ENCODE measurements around the gene TMEM254.
A peak's percentile ranks its signal among the peaks of the same experiment; 100 is the strongest.

Gene TMEM254, protein sequence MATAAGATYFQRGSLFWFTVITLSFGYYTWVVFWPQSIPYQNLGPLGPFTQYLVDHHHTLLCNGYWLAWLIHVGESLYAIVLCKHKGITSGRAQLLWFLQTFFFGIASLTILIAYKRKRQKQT

DNA sequence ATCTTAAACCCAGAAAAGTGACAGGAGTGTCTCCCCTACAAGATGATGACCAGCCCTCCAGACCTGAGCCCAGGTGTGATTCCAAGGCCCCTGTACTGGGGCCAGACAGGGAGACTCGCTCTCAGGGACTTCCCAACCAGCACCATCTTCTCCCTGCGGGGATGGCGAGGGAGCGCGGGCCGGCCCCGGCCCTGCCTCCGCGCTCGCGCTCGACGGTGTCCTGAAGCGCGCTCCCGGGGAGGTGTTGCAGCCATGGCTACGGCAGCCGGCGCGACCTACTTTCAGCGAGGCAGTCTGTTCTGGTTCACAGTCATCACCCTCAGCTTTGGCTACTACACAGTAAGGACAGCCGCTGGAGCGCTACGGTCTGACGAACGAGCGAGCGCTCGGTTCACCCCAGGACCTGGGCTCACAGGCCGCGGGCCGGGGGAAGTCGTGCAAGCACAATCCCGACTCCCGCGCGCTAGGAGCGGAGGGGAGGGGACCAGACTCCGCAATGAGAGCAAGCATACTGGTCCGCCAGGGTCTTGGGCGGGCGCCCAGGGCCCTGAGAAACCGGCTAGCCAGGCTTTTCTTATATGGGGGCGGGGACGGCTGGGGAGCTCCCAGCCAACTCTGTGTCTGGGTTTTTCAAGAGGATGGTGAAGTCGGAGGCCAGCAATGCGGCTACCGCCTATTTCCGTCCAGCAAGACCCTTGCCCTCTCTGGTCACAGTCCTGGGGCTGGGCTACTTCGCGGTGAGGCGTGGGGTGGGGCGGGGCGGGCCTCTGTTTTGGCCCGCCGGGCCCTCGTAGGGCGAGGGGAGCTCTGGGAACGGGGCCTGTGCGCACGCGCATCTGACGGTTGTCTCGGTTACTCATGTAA, at the start of gene TMEM254:
Gene TMEM254, plus strand, starts transcription at position 218 of the 864 bp plus-strand sequence. Its CDS starts 35 bp downstream, at position 253.
- TF ChIP-seq, protein P1, sequence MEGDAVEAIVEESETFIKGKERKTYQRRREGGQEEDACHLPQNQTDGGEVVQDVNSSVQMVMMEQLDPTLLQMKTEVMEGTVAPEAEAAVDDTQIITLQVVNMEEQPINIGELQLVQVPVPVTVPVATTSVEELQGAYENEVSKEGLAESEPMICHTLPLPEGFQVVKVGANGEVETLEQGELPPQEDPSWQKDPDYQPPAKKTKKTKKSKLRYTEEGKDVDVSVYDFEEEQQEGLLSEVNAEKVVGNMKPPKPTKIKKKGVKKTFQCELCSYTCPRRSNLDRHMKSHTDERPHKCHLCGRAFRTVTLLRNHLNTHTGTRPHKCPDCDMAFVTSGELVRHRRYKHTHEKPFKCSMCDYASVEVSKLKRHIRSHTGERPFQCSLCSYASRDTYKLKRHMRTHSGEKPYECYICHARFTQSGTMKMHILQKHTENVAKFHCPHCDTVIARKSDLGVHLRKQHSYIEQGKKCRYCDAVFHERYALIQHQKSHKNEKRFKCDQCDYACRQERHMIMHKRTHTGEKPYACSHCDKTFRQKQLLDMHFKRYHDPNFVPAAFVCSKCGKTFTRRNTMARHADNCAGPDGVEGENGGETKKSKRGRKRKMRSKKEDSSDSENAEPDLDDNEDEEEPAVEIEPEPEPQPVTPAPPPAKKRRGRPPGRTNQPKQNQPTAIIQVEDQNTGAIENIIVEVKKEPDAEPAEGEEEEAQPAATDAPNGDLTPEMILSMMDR (IDR thresholded peaks at IDR 0.05): no peak

DNA sequence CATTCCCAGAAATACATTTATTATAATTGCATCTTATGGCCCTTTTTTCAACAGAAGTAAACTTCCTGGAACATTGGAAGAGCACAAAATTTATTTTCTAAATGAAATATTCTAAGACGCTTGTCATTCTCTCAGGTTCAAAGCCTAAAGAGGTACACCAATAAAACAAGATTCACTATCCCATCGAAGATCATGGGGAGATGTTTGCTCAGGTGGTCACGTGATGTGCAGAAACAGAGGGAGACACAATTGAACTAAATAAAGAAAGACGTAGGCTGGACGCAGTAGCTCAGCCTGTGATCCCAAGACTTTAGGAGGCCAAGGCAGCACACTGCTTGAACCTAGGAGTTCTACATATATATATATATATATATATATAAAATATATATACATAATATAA, 46.0 kb upstream of the TMEM254 start:
- TF ChIP-seq, protein P1 (IDR thresholded peaks at IDR 0.05): no peak

DNA sequence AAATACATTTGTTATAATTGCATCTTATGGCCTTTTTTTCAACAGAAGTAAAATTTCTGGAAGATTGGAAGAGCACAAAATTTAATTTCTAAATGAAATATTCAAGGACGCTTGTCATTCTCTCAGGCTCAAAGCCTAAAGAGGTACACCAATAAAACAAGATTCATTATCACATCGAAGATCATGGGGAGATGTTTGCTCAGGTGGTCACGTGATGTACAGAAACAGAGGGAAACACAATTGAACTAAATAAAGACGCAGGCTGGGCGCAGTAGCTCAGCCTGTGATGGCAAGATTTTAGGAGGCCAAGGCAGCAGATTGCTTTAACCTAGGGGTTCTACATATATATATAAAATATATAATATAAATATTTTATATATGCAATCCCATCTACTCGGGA, 37.3 kb upstream of the TMEM254 start:
- TF ChIP-seq, protein P1 (IDR thresholded peaks at IDR 0.05): no peak

DNA sequence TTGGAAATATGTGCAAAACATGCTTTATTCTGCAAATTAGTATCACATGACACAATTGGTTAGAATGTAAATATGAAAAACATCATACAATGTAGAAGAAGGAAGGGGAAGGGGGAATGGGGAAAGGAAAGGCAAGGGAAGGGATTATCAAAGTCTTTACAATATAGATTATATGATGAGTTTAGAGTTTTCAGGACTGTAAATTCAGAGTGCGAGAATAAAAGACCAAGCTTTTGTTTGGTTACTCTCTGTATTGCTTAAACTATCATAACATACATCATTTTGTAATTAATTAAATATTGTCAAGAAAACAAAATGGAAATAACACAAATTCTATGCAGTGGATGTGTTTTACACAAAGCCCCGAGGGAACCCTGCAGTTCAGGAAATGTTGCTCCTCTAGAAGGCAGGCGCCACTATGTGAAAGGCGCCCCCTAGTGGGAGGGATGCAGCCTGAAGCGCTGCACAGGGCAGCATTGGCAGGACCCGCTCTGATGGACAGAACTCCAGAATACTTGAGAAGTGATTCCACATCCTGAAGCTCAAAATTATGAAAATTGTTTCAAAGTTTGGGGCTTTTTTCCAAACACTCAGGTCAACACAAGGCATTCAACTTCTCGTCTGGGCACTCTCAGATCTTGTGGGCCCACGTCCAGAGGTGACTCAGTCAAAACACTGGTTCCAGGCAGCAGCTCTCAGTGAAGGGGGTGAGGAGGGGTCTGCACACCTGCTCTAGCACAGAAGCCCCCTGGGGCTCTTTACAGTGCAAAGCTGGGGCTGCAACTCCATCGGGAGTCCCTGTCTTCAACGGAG, 31.6 kb upstream of the TMEM254 start:
- TF ChIP-seq, protein P1 (IDR thresholded peaks at IDR 0.05): peak; percentile 98

DNA sequence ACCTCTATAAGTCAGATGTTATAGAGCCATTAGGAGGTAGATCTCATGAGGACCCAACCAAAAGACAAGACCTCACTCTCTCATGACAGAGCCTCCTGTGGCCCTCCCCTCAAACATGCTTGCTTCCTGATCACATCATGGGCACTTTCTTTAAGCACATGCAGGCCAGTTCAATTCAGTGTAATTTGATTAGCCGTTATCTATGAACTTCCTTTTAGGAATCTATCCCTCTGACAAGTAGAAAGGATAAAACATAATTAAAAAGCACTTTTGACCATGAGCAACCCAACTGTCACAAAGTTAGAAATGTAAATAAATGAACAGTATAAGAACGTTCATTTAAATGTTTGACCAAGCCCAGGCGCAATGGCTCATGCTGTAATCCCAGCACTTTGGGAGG, 27.7 kb upstream of the TMEM254 start:
- TF ChIP-seq, protein P1 (IDR thresholded peaks at IDR 0.05): no peak

DNA sequence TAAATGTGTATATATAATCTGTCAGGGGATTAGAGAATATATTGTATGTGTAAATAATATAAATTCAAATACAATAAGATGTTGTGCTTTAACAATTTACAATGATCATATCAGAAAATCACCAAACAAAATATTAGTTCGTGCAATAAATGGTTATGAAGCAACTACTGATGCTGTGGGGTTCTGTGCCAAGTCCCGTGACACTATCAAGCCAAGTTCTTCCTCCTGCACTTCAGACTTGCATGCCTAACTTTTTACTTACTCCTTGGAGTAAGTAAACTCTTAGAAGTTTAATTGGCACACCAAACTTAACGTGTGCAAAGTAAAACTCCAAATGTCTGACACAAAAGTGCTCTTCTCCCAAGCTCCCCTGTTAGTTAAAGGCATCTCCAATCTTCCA, 26.5 kb upstream of the TMEM254 start:
- TF ChIP-seq, protein P1 (IDR thresholded peaks at IDR 0.05): no peak

DNA sequence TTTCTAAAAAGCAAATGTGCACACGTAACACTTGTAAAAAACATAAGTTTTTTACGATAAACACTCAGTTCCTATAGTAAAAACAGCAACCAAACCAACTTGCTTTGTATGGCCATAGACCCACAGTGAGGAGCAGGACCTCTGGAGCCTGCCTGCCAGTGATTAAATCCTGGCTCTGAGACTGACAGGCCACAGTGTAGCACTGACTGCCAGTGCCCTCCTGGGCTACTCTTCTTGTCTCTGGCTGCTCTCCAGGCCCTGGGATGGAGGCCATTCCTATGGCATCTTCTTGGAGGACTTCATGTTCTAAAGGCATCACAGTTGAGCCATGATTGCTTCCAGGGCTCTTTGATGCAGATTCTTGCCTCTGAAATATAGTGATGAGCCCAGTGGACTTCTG, 22.7 kb upstream of the TMEM254 start:
- TF ChIP-seq, protein P1 (IDR thresholded peaks at IDR 0.05): no peak
